NAMALWA (cell line): ENCODE measurements around the gene TMEM63B.
"Not testable (repeated sequence)": the region's sequence is repeated elsewhere in the genome, so short reads cannot be mapped to it uniquely, and the experiment has no call there.

Source experiments
- DNase-seq: peaks from one replicate; pipeline ENCODE4 v3.0.0-alpha.2; 2015; ENCODE audit warnings: low spot score

Gene TMEM63B

GRCh38 chr6:44117397-44118128 lies 9.8 kb upstream of the TMEM63B start:
- DNase-seq: no peak

- DNase-seq: no peak
These were observed 7.6 kb upstream of the TMEM63B start for GRCh38 chr6:44119704-44120262.

DNA sequence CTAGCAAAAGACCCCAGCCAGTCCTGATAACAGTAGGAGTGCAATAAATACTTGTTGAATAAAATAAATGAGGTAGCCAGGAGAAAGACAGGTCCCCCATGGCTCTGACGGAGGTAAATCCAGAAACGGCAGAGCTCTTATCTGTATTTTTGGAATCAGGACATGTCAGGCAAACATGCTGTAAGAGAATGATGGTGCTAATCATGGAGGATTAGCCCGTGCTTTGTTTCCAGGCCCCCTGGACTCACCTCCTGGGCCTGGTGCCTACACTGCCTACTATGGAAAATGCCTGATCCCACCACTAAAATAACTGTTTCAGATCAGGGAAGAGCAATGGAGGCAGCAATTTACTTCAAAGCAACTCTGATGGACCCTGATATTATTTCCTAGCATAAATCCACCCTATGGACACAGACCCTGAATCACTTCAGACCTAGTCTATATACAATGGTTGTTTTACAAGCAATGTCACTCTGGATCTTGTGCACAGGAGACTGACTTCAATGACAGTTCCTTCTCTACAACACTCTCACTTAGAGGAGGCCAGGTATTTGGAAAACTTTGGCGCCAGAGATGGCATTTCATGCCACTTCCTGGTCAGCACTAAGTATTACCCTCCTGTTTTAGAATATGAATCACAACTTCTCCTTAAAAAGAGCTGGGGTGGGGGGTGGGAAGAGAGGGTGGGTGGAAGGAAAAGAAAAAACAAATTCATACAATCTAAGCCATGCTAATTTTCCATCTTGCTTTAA lies 6.5 kb upstream of the TMEM63B start:
- no peak for DNase-seq

GRCh38 chr6:44122801-44123200 lies 4.6 kb upstream of the TMEM63B start:
- DNase-seq: no peak

- no peak for DNase-seq
These were observed 3.8 kb upstream of the TMEM63B start for GRCh38 chr6:44123544-44123943.

DNA sequence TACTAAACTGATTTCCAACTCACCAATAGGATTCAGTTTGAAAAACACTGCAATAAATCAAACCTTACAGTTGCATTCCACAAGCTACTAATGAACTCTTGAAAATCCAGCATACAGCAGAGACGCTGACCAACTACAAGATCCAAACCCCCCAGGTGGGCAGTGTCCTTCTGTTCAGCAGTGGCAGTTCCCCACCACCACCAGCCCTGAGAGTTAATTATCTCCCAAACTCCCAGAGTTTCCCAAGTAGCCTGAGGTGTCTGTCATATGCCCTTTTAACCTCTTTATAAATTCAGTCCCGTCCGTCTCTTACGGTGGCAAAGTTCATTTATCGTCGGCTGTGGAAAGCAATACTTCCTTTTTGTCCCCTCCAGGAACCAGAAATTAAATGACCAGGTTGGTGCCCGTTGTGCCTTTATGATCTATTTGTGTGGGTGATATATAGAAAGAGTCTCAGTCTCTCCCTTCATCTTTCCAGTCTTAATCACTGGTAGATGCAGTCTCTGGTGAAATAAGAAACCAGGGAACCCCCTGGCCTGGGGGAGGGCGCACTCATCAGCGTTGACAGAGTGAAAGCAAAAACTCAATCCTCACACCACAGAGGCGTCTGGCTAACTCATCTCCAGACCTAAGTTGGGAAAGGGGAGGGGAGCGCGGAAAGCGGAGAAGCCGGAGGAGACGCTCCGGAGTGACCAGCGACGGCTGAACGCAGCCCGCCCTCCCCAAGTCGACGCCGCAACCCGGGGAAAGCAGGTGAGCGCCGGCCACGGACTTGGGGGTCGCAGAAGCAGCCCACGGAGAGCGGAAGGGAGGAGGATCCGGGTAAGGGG lies 819 bp upstream of the TMEM63B start:
- DNase-seq: peak; percentile 62

- no peak for DNase-seq
These were observed 915 bp downstream of the TMEM63B start for GRCh38 chr6:44128020-44128917.

GRCh38 chr6:44129841-44130322 lies 2.5 kb downstream of the TMEM63B start:
- DNase-seq: no peak

DNA sequence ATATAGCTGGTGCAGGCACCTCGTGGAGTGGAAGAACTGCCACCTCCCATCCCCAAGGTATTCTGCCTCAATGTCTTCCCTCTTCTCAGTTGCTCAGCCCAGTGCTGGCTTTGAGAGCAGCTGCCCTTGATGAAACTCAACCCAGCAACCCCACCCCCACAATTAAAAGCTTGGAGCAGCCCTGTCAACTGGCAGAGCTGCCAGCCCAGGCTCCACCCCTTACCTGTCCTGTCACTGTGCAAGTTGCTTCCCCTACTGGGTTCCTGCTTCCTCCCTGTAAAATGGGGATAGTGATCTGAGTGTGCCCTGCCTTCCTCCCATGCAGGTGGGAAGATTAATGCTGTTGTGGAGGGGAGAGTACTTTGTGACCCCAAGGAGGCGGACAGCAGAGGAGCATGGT lies 4.5 kb downstream of the TMEM63B start:
- DNase-seq: no peak

GRCh38 chr6:44132476-44132875 lies 5.1 kb downstream of the TMEM63B start:
- no peak for DNase-seq

GRCh38 chr6:44133003-44133931 lies 5.9 kb downstream of the TMEM63B start:
- no peak for DNase-seq

DNA sequence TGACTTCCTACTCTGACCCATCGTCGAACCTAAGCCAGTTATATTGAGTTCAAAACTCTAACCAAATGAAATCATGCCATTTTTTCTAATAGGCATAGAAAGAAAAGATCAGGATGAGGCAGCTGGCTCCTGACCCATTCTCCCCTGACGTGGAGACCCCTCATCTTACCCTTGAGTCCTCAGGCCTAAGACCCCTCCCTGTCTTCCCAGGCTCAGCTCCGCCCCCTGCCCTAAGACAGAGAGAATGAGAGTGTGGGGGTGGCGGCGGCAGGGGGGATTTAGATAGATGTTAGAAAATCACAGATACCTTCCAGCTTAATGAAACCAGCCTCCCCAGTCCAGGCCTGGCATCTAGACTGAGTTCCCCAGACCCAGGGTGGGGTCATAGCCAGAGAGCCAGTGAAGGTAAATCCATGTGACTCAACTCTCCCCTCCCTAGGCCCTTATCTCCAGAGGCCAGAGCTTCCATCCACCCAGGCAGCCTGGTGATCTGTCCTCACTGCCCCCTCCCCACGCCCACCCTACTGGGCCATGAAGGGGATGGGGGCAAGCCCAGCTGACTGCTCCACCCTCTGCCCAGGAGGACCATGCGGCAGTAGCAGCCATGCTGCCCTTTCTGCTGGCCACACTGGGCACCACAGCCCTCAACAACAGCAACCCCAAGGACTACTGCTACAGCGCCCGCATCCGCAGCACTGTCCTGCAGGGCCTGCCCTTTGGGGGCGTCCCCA lies 6.8 kb downstream of the TMEM63B start:
- no peak for DNase-seq

GRCh38 chr6:44135173-44135758 lies 7.9 kb downstream of the TMEM63B start:
- DNase-seq: no peak

DNA sequence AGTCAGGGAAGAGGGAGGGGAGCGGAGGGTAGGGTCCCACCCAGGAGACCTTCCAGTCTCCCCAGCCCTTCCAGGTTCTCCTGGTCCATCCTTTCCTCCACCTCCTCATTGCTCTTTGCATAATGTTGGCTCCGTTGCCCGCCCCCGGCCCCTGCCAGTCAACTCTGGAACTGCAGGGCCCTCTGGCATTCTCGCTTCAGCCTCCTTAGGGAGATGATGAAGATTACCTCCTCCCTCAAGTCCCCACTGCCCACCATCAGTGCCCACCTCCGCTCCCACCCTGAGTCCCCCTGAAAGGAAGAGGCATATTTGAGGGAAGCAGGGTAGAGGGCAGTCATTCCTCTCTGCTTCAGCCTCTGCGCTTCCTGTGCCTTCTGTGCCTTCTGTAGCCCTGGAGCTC lies 8.5 kb downstream of the TMEM63B start:
- DNase-seq: no peak

DNA sequence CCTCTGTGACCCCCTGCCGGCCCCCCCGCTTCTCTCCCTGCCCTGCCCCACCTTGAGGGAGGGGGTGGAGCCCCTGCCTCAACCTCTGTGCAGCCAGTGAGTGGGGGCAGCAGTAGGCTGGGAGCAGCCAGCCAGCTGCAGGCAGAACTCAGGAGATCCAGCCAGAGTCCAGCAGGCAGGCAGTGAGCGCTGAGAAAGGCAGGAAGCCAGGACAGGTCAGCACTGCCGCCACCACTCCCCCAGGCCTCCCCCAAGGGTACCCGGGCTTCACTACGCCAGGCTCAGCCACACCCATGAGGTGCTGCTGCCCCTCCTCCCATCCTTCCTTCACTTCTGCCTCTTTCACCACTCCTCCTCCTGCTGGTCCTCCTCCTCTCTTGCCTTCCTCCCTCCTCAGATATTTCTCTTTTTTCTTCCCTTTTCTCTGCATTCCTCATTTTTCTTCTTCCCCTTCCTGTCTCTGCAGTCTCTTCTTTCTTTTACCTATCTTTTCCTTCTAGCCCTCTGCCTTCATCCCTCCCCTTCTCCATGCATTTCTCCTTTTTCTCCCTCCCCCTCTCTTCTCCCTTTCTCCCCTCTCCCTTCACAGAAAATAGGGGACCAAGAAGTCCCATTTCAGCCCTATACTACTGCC lies 11.5 kb downstream of the TMEM63B start:
- no peak for DNase-seq

DNA sequence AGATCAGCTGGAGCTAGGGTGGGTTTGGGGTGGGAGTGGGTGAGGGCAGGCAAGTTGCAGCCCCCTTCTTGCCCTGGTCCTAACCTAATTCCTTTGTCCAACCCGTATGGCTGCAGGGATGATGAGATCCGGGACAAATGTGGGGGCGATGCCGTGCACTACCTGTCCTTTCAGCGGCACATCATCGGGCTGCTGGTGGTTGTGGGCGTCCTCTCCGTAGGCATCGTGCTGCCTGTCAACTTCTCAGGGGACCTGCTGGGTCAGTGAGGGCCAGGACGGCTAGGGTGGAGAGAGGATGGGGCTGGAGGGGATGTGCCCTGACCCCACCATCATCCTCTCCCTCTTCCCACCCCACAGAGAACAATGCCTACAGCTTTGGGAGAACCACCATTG lies 12.0 kb downstream of the TMEM63B start:
- DNase-seq: no peak

GRCh38 chr6:44142835-44143234 lies 15.5 kb downstream of the TMEM63B start:
- DNase-seq: no peak

DNA sequence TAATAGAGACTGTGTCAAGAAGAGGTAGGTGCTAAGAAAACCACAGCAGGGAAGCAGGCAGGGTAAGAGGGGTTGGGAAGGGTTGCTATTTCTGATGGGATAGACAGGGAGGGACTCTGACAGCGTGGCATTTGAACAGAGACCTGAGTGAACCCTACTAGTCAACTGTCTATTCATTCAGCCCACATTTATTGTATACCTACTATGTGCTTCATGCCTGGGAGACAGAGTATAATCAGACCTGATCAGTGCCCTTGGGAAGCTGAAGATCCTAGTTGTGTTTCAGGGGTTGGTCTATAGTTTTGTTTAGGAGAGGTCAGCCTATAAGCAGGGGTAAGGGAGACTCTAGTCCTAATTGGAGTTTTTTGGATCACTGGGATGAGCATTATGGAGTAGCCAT lies 16.4 kb downstream of the TMEM63B start:
- DNase-seq: no peak

GRCh38 chr6:44144536-44144935 lies 17.2 kb downstream of the TMEM63B start:
- DNase-seq: not testable (repeated sequence)
